OCI-LY3 (cell line): Measurements from ENCODE around the gene RGL1.
A peak's percentile ranks its signal among the peaks of the same experiment; 100 is the strongest.

Source experiments
- H2AFZ ChIP-seq: fragments of 200-600, 300-600 bp; shearing (Covaris generic); 2 replicates; pipeline ENCODE4 v1.6.0; 2014; ENCODE audit warnings: antibody characterized with exemption, low read depth, low read length
- H3K27ac ChIP-seq: fragments of 200-600, 300-600 bp; sonication (generic); 2 replicates; pipeline ENCODE4 v1.5.1; 2014; ENCODE audit warnings: mild to moderate bottlenecking, low read length, moderate library complexity, mixed read lengths
- H3K27me3 ChIP-seq: fragments of 200-600, 300-600 bp; sonication (generic); 2 replicates; pipeline ENCODE4 v1.6.1; 2014; ENCODE audit warnings: low read depth, low read length, mixed read lengths
- H3K36me3 ChIP-seq: fragments of 200-600, 300-600 bp; sonication (generic); replicated peaks from 2 replicates; pipeline ENCODE3; 2014; ENCODE audit warnings: low read depth, low read length, mixed read lengths
- H3K4me1 ChIP-seq: fragments of 300-600, 200-600 bp; sonication (generic); 2 replicates; pipeline ENCODE4 v1.6.1; 2014; ENCODE audit warnings: low read length, mixed read lengths
- H3K4me2 ChIP-seq: fragments of 200-600, 300-600 bp; sonication (generic); 2 replicates; pipeline ENCODE4 v1.6.1; 2014; ENCODE audit warnings: low read length, mixed read lengths
- H3K4me3 ChIP-seq: fragments of 300-600, 200-600 bp; sonication (generic); 2 replicates; pipeline ENCODE4 v1.5.1; 2014; ENCODE audit warnings: antibody characterized with exemption, mild to moderate bottlenecking, low read length, moderate library complexity
- H3K79me2 ChIP-seq: fragments of 300-600, 200-600 bp; shearing (Covaris generic); 2 replicates; pipeline ENCODE4 v1.6.1; 2014; ENCODE audit warnings: mild to moderate bottlenecking, low read length, mixed read lengths
- H3K9ac ChIP-seq: fragments of 300-600, 200-600 bp; shearing (Covaris generic); 2 replicates; pipeline ENCODE4 v1.6.0; 2014; ENCODE audit warnings: mild to moderate bottlenecking, low read length, moderate library complexity
- H3K9me3 ChIP-seq: fragments of 200-600, 300-600 bp; shearing (Covaris generic); 2 replicates; pipeline ENCODE4 v1.6.1; 2014; ENCODE audit warnings: low read length, mixed read lengths; ENCODE audit not compliant: insufficient read depth
- H4K20me1 ChIP-seq: fragments of 200-600, 300-600 bp; sonication (generic); 2 replicates; pipeline ENCODE4 v1.6.1; 2016; ENCODE audit warnings: low read length, mixed read lengths; ENCODE audit not compliant: insufficient read depth
- CTCF ChIP-seq: fragments of 200-600, 300-600 bp; sonication (generic); IDR thresholded peaks from 2 replicates; pipeline ENCODE4 v1.5.1; 2014; ENCODE audit warnings: antibody characterized with exemption, low read length, low read depth
- EZH2phosphoT487 ChIP-seq: fragments of 200-600 bp; shearing (Covaris generic); IDR thresholded peaks from 2 replicates; pipeline ENCODE4 v1.6.1; 2018; ENCODE audit warnings: antibody characterized with exemption, mixed run types, low read depth

The RGL1 gene

DNA sequence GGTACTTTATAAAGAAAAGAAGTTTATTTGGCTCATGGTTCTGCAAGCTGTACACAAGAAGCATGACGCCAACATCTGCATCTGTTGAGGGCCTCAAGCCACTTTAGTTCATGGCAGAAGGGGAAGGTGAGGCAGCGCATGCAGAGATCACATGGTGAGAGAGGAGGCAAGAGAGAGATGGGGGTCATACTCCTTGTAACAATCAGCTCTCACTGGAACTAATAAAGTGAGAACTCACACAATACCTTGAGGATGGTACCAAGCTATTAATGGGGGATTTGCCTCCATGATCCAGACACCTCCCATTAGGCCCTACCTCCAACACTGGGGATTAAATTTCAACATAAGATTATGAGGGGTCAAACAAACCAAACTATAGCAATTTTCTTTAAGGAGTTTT lies 3.3 kb upstream of the RGL1 start:
- no peaks in the 10 kb centered on the region for H3K79me2 ChIP-seq
- TF ChIP-seq EZH2phosphoT487 (no peak), CTCF (no peak)
- H4K20me1 ChIP-seq = no peaks in the 10 kb centered on the region
- H3K9ac ChIP-seq = no peak overlapping the region
- no peak overlapping the region for H2AFZ ChIP-seq
- H3K27me3 ChIP-seq = peaks cover 4% of the 10 kb centered on the region; the same call in 1 of the 2 replicates
- peaks cover 11% of the 10 kb centered on the region; the same call in 1 of the 2 replicates for H3K9me3 ChIP-seq
- no peak overlapping the region for H3K4me2 ChIP-seq
- no peak overlapping the region for H3K27ac ChIP-seq
- H3K4me1 ChIP-seq = no peaks in the 10 kb centered on the region
- H3K36me3 ChIP-seq = no peaks in the 10 kb centered on the region
- no peak overlapping the region for H3K4me3 ChIP-seq

DNA sequence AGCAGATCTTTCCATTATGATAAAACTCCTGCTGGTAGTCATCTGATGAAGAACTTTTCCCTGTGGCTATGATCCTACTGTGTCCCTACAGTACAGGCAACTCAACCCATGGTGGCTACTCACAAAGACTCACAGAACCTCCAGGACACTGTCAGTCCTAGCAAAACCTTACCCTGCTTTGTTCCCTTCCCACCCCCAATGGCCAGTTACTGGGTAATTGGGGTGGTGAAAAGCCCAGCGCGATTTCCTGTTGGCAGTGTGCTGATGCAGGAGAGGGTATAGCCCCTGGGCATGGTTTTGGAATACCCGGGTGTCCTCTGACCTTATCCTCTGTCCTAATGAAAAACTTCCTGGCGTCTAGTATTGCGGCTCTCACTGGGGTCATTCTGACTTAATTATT lies 533 bp upstream of the RGL1 start:
- Histone ChIP-seq H2AFZ (no peak overlapping the region), H3K4me2 (no peak overlapping the region), H3K4me3 (no peak overlapping the region; the same call in 1 of the 2 replicates), H3K9ac (no peak overlapping the region), H3K36me3 (no peaks in the 10 kb centered on the region), H3K27ac (no peak overlapping the region), H3K4me1 (peaks cover 16% of the 10 kb centered on the region), H3K9me3 (peaks cover 11% of the 10 kb centered on the region; the same call in 1 of the 2 replicates), H4K20me1 (no peaks in the 10 kb centered on the region), H3K27me3 (peaks cover 4% of the 10 kb centered on the region; the same call in 1 of the 2 replicates), H3K79me2 (no peaks in the 10 kb centered on the region)
- no peak for TF ChIP-seq CTCF

DNA sequence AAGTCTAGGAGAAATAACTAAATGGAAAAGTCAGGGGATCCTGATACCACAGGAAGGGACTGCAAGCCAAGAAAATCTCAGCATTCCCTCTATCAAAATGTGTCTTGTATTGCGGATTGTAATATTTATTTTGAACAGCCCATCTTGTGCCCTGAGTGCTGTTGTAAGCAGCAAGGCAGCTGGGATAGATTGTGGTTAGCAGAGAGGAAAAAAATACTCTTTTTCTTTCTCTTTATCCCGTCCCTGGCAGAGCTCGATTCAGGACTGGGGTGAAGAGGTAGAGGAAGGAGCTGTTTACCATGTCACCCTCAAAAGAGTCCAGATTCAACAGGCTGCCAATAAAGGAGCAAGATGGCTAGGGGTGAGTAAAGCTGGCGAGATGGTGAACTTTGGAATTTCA lies 1.2 kb downstream of the RGL1 start:
- Histone ChIP-seq H3K27me3 (peaks cover 4% of the 10 kb centered on the region; the same call in 1 of the 2 replicates), H3K36me3 (no peaks in the 10 kb centered on the region), H3K9ac (no peak overlapping the region), H3K4me2 (peak overlapping the region; percentile 25; the same call in 1 of the 2 replicates), H3K9me3 (peaks cover 11% of the 10 kb centered on the region; the same call in 1 of the 2 replicates), H3K4me1 (peaks cover 16% of the 10 kb centered on the region), H3K4me3 (no peak overlapping the region), H2AFZ (no peak overlapping the region), H4K20me1 (no peaks in the 10 kb centered on the region), H3K27ac (no peak overlapping the region), H3K79me2 (no peaks in the 10 kb centered on the region)
- TF ChIP-seq EZH2phosphoT487 = no peak
- TF ChIP-seq CTCF = no peak

GRCh38 chr1:183806675-183807074 lies 1.8 kb downstream of the RGL1 start:
- Histone ChIP-seq H2AFZ (no peak overlapping the region), H4K20me1 (no peaks in the 10 kb centered on the region), H3K9ac (no peak overlapping the region), H3K4me2 (no peak overlapping the region), H3K4me3 (no peak overlapping the region), H3K9me3 (peaks cover 8% of the 10 kb centered on the region; the same call in 1 of the 2 replicates), H3K27ac (no peak overlapping the region), H3K79me2 (no peaks in the 10 kb centered on the region), H3K4me1 (peaks cover 16% of the 10 kb centered on the region), H3K36me3 (no peaks in the 10 kb centered on the region), H3K27me3 (peaks cover 4% of the 10 kb centered on the region; the same call in 1 of the 2 replicates)
- no peak for TF ChIP-seq CTCF
- TF ChIP-seq EZH2phosphoT487 = no peak
